GM12872 (cell line): ENCODE results near the gene MED27.

Experiments used
- TF ChIP-seq, protein P1 (sequence below): IDR thresholded peaks from 3 replicates; pipeline ENCODE4 v1.5.1; 2011; ENCODE audit warnings: low read depth, mild to moderate bottlenecking, low read length, moderate library complexity; ENCODE audit not compliant: insufficient read depth

MED27 gene

DNA sequence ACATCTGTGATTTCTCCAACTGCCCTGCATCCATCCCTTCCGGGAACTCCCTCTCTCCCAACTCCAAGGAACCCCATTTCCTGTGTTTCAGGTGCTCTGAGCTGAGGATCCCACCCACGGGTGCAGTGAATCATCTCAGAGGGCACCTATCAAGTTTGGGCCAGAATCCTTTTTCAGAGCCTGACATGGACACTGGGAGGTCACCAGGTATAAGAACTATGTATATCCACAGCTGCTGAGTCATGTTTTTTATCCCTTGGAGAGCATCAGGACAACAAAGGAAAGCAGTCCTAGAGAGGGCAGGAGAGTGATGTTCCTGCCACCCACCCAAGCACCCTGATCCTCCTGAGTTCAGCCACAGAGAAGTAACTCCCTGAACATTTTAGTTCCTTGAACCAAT, 3.8 kb downstream of the MED27 start:
- TF ChIP-seq, protein P1, sequence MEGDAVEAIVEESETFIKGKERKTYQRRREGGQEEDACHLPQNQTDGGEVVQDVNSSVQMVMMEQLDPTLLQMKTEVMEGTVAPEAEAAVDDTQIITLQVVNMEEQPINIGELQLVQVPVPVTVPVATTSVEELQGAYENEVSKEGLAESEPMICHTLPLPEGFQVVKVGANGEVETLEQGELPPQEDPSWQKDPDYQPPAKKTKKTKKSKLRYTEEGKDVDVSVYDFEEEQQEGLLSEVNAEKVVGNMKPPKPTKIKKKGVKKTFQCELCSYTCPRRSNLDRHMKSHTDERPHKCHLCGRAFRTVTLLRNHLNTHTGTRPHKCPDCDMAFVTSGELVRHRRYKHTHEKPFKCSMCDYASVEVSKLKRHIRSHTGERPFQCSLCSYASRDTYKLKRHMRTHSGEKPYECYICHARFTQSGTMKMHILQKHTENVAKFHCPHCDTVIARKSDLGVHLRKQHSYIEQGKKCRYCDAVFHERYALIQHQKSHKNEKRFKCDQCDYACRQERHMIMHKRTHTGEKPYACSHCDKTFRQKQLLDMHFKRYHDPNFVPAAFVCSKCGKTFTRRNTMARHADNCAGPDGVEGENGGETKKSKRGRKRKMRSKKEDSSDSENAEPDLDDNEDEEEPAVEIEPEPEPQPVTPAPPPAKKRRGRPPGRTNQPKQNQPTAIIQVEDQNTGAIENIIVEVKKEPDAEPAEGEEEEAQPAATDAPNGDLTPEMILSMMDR, result no peak

- TF ChIP-seq, protein P1, result no peak
These were observed 4.9 kb downstream of the MED27 start for GRCh38 chr9:132074736-132075135.

DNA sequence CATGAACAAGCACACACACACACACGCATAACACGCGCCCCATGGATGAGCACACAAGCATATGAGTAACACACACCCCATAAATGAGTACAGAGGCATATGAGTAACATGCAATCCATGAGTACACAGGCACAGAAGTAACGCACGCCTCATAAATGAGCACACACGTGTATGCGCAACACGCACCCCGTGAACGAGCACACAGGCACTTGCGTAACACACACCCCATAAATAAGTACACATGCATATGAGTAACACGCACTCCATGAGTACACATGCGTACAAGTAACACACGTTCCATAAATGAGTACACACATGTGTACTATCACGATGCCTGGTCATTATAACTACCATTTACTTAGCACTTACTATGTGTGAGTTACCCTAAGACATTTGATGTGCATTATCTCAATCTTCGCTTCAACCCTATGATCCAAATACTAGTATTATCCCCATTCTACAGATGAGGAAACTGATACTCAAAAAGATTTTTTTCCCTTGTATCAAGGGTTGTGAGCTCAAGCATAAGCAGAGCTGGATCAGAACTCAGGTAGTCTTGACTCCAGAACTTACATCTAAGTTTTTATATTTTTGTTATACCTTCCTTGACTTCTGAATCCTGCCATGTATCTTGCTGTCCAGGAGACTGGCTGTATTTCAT, 7.7 kb downstream of the MED27 start:
- TF ChIP-seq, protein P1, result no peak

DNA sequence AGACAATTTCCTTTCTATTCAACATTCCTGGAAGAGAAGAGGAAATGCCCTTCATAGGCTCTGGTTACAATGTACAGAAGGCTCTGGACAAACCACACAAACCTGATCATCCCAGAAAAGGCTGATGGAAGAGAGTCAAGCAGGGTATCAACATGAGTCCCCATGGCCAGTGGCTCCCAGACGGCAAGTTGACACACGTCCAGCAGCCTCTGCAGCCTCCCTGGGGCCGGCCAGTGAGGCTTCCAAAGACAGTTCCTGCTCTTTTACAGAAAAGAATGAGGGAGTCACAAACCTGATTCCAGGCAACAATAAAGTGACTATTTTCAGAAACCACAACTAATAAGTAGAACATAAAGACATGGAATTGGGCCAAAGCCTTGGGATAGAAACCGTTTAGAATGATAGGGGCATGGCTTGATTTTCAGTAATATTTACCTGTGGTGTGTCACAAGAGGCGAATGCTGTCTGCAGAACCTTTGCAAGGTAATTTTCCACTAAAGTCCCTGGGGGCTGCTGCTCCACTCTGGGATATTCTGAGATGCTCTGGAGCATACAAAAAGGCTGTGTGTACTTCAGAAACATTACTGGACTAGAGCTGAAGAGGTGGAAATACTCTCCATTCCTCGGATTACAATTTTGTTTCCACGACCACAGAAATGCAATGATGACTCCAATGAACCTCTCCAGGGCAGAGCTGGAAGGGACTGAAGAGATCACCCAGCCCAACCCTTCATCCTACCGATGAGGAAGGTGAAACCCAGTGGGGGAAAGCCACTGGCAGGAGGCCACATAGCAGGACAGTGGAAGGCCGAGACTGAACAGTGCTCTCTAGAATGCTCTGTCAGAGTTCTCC, 10.4 kb downstream of the MED27 start:
- TF ChIP-seq, protein P1, result no peak

- TF ChIP-seq, protein P1, result no peak
These were observed 11.1 kb downstream of the MED27 start for GRCh38 chr9:132068605-132069004.

DNA sequence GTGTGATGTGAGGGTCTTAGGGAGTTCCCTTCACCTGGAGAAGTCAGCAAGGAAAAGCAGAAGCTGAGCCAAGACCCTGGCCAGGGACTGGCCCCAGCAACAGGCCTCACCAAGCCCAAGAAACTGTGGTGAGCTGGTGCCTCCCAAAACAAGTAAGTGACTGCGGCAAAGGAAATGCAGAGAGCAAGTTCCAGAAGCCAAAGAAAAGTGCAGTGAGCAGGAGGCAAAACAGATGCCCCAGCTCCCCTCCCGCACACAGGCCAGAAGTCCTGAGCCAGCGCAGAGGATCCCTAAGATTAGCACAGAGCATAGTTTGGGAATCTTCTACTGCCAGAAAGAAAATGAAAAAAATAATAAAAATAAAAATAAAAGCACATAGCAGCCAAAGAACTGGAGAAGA, 13.2 kb downstream of the MED27 start:
- TF ChIP-seq, protein P1, result no peak

DNA sequence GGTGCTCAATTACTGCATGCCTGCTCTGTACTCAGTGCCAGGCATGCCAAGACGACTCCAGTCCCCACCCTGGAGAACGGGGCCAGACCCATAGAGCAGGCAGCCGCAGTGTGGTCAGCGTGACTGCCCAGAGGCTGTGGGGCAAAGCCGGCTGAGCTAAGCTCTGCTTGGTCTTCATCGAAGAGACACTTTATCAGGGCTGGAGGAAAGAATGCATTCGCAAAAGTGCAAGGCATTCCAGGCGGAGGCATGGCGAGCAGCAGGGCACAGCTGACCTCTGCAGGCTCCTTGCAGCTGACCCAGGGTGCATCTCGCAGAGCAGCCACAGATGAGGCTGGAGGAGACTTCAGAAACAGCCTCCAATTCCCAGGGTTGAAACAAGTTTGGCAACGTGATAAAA, 13.6 kb downstream of the MED27 start:
- TF ChIP-seq, protein P1, result no peak
